ENCODE results near the gene AMTN. TPM values are rescaled to one million over a fixed set of nuclear protein-coding genes. Genes with fewer than 3 reads are reported as not detected.

Gene AMTN
- total RNA-seq, 2 experiments from 2014 or later = not detected

DNA sequence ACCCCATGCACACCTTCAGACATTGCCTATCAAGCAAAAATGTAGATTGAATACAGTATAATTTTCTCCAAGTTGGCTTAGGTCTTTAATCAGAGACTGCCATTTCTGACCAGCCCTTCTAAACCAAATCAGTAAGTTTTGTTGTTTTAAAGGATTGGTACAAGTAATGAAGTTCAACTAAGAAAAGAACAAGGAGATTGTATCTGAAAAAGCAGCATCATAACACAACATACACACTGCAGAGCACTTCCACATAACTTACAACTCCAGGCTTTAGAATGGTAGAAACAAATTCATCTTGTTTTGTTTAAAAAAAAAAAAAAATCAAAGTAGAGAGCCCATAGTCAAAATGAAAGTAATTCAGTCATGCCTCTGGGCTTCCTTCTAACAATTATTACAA is 57.6 kb downstream of the AMTN start:
- Histone ChIP-seq H3K9me3 (ENCODE audit: control insufficient read depth in 1 of 2, insufficient read depth in 1 of 2, low read length in 2 of 2) (peaks cover 0 to 4% of the 10 kb centered on the region in 2 experiments), H3K27me3 (ENCODE audit: control insufficient read depth in 1 of 2, insufficient read depth in 2 of 2, low read length in 2 of 2) (peaks cover 0 to 4% of the 10 kb centered on the region in 2 experiments), H3K4me1 (ENCODE audit: insufficient read depth, low read length) (no peaks in the 10 kb centered on the region), H3K27ac (ENCODE audit: low read depth in 1 of 2, low read length in 2 of 2) (no peak overlapping the region), H3K4me3 (ENCODE audit: low read length) (no peak overlapping the region), H3K36me3 (ENCODE audit: insufficient read depth, low read length) (no peaks in the 10 kb centered on the region)
- no peak overlapping the region for H3K27ac Mint-ChIP-seq
- intact Hi-C loops (cut with DNase I, micrococcal nuclease) = no loop called here
- ChIA-PET CTCF (no interaction called here), POLR2A (no interaction called here)
- peaks cover 9% of the 10 kb centered on the region for H3K27me3 Mint-ChIP-seq
- TF ChIP-seq, protein P1, sequence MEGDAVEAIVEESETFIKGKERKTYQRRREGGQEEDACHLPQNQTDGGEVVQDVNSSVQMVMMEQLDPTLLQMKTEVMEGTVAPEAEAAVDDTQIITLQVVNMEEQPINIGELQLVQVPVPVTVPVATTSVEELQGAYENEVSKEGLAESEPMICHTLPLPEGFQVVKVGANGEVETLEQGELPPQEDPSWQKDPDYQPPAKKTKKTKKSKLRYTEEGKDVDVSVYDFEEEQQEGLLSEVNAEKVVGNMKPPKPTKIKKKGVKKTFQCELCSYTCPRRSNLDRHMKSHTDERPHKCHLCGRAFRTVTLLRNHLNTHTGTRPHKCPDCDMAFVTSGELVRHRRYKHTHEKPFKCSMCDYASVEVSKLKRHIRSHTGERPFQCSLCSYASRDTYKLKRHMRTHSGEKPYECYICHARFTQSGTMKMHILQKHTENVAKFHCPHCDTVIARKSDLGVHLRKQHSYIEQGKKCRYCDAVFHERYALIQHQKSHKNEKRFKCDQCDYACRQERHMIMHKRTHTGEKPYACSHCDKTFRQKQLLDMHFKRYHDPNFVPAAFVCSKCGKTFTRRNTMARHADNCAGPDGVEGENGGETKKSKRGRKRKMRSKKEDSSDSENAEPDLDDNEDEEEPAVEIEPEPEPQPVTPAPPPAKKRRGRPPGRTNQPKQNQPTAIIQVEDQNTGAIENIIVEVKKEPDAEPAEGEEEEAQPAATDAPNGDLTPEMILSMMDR (IDR thresholded peaks at IDR 0.05) = no peak
- no peak overlapping the region for H3K4me3 Mint-ChIP-seq
- ATAC-seq (ENCODE audit: poor library complexity) = no peak
- H3K36me3 Mint-ChIP-seq (ENCODE audit: low read depth) = no peaks in the 10 kb centered on the region
- no peaks in the 10 kb centered on the region for H3K4me1 Mint-ChIP-seq (ENCODE audit: low read depth)
- no peak for DNase-seq
- no peaks in the 10 kb centered on the region for H3K9me3 Mint-ChIP-seq

DNA sequence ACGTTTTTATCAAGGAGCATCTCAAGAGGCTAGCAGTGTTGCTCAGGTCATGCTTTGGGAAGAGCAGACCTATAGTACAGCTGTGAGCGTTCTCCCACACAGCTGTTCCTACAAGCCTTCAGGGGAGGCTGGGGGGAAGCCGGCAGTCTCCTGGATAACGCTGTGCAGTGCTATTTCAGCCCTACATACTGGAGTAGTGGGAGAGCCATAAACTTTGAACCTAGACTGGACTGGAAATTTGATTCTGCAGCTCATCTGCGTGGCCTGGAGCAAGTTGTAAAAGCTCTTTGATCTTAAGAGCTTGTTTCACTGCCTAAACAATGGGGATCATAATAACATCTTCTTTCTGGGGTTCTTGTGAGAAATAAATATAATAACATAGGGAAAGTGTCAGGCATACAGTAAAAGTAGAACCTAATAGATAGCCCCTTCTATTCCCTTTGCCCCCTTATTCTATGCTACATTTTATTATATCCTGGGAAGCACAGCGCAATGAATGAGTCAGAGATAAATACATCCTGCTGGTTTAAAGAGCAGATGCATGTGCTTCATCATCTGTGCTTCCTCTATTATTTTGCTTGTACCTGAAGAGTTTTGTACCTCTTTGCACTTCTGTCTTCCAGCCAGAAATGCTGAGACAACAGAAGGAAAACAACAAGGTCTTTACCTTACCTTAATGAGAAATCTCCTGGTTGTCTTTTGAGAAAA is 59.0 kb downstream of the AMTN start:
- no peak for DNase-seq
- H3K27me3 Mint-ChIP-seq = peaks cover 6% of the 10 kb centered on the region
- no peak overlapping the region for H3K4me3 Mint-ChIP-seq
- H3K36me3 ChIP-seq (ENCODE audit: insufficient read depth, low read length) = no peaks in the 10 kb centered on the region
- no peak overlapping the region for H3K27ac Mint-ChIP-seq
- no peaks in the 10 kb centered on the region for H3K4me1 Mint-ChIP-seq (ENCODE audit: low read depth)
- no peaks in the 10 kb centered on the region for H3K9me3 ChIP-seq (ENCODE audit: control insufficient read depth in 1 of 2, insufficient read depth in 1 of 2, low read length in 2 of 2)
- no peaks in the 10 kb centered on the region for H3K36me3 Mint-ChIP-seq (ENCODE audit: low read depth)
- ChIA-PET POLR2A (no interaction called here), CTCF (no interaction called here)
- no peak for ATAC-seq (ENCODE audit: poor library complexity)
- H3K4me3 ChIP-seq (ENCODE audit: low read length) = no peak overlapping the region
- no peaks in the 10 kb centered on the region for H3K4me1 ChIP-seq (ENCODE audit: insufficient read depth, low read length)
- peaks cover 0 to 4% of the 10 kb centered on the region in 2 experiments for H3K27me3 ChIP-seq (ENCODE audit: control insufficient read depth in 1 of 2, insufficient read depth in 2 of 2, low read length in 2 of 2)
- no peaks in the 10 kb centered on the region for H3K9me3 Mint-ChIP-seq
- TF ChIP-seq, protein P1 (IDR thresholded peaks at IDR 0.05) = no peak
- no peak overlapping the region for H3K27ac ChIP-seq (ENCODE audit: low read depth in 1 of 2, low read length in 2 of 2)
- intact Hi-C loops (cut with DNase I, micrococcal nuclease) = no loop called here

GRCh38 chr4:70581980-70582379 is 63.6 kb downstream of the AMTN start:
- H3K27me3 ChIP-seq (ENCODE audit: control insufficient read depth in 1 of 2, insufficient read depth in 2 of 2, low read length in 2 of 2) = no peaks in the 10 kb centered on the region
- no peak overlapping the region for H3K27ac ChIP-seq (ENCODE audit: low read depth in 1 of 2, low read length in 2 of 2)
- Mint-ChIP-seq H3K27me3 (no peaks in the 10 kb centered on the region), H3K4me1 (ENCODE audit: low read depth) (no peaks in the 10 kb centered on the region), H3K9me3 (no peaks in the 10 kb centered on the region), H3K36me3 (ENCODE audit: low read depth) (no peaks in the 10 kb centered on the region), H3K4me3 (no peak overlapping the region), H3K27ac (no peak overlapping the region)
- no peak for DNase-seq
- ATAC-seq (ENCODE audit: poor library complexity) = no peak
- intact Hi-C loops (cut with DNase I, micrococcal nuclease) = no loop called here
- H3K4me3 ChIP-seq (ENCODE audit: low read length) = no peak overlapping the region
- H3K4me1 ChIP-seq (ENCODE audit: insufficient read depth, low read length) = no peaks in the 10 kb centered on the region
- ChIA-PET CTCF (no interaction called here), POLR2A (no interaction called here)
- no peaks in the 10 kb centered on the region for H3K9me3 ChIP-seq (ENCODE audit: control insufficient read depth in 1 of 2, insufficient read depth in 1 of 2, low read length in 2 of 2)
- no peaks in the 10 kb centered on the region for H3K36me3 ChIP-seq (ENCODE audit: insufficient read depth, low read length)
- TF ChIP-seq, protein P1 (IDR thresholded peaks at IDR 0.05) = no peak

Other genes starting within 250 kb of the AMTN start
- gene CABS1, start 183.6 kb upstream of the AMTN start, total RNA-seq = not detected
- not detected for gene SMR3A, start 157.8 kb upstream of the AMTN start, total RNA-seq
- gene SMR3B, start 135.4 kb upstream of the AMTN start, total RNA-seq = not detected
- not detected for gene OPRPN, start 120.6 kb upstream of the AMTN start, total RNA-seq
- gene MUC7, start 46.4 kb upstream of the AMTN start, total RNA-seq = not detected
- gene AMBN, start 73.7 kb downstream of the AMTN start, total RNA-seq = not detected
- gene ENAM, start 110.2 kb downstream of the AMTN start, total RNA-seq = not detected
- 1 to 10 TPM; 1.0 to 2.7 TPM for gene JCHAIN, start 147.9 kb downstream of the AMTN start, total RNA-seq
- 10 to 100 TPM; 19.2 to 20.5 TPM for gene UTP3, start 170.0 kb downstream of the AMTN start, total RNA-seq
- 10 to 100 TPM; 18.0 to 18.1 TPM for gene RUFY3, start 203.4 kb downstream of the AMTN start, total RNA-seq

Measured in CD4-positive, alpha-beta T cell (primary cell).